Tibial nerve (tissue), 4 donors: ENCODE results near the gene MXD4.

Experiments used
- CTCF ChIP-seq, 5 experiments: fragments of 200-600 bp in 3 of 5; fragments of 450-650 bp in 2 of 5; sonication (generic) in 3 of 5; IDR thresholded peaks; one replicate each; pipeline ENCODE4 v1.5.1; 2016 to 2019; ENCODE audit warnings: antibody characterized with exemption in 5 of 5, mild to moderate bottlenecking in 3 of 5, moderate library complexity in 2 of 5
- EP300 ChIP-seq, 2 donors: sonication (generic); formaldehyde crosslinking; IDR thresholded peaks; one replicate each; pipeline ENCODE4 v1.6.1; 2017; ENCODE audit warnings: antibody characterized with exemption in 2 of 2, mild to moderate bottlenecking in 1 of 2
- POLR2A ChIP-seq, 2 donors: fragments of 450-650 bp; IDR thresholded peaks; one replicate each; pipeline ENCODE4 v1.6.1; 2017; ENCODE audit warnings: antibody characterized with exemption in 2 of 2, mild to moderate bottlenecking in 2 of 2, moderate library complexity in 2 of 2

DNA sequence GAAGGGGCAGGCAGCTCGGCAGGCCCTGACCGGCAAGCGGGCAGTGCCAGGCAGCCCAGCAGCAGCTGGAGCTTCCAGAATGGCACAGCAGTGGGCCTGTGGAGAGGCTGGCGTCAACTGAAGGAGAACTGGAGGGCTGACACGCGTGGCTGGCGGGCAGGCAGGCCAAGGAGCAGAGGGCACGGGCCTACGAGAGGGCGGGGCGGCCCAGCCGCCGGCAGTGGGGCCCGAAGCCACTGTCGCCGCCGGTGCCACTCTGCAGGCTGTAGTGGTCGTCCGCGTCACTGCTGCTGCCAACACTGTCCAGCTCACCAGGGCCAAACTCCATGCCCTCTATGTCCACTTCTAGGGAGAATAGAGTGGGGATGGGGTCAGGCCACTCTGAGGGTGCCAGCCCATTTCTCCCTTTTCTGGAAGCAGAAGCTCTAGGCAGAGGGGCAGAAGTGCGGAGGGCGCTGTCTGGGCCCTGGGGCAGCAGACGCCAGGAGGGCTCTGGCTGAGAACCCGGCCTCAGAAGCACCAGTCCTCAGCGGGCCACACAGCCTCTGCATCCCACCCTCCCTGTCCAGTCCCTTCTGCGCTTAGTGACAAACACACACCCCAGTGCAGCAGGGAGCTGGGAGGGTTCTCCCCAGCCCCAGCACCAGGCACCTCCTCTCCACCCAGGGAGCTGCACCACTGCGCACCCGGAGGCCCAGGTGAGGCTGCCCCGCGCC, 11.4 kb downstream of the MXD4 start:
- TF ChIP-seq CTCF (IDR thresholded peaks at IDR 0.05) (no peak), EP300 (IDR thresholded peaks at IDR 0.05) (no peak), POLR2A (IDR thresholded peaks at IDR 0.05) (no peak)
